SK-N-SH treated with all-trans-retinoic acid at 6 μM for 48 hours (cell line): ENCODE results near the gene BAIAP3.

Experiments used
- ATAC-seq: fragments of 200-7000 bp; cut with Tn5 transposase; 3 replicates; pipeline ENCODE4 v1.9.1; 2020; ENCODE audit warnings: mild to moderate bottlenecking, moderate library complexity
- ARNTL ChIP-seq: fragments of 450-650 bp; formaldehyde crosslinking; IDR thresholded peaks from 2 replicates; pipeline ENCODE4 v1.5.0; 2020; ENCODE audit warnings: low read depth, mild to moderate bottlenecking, moderate library complexity, borderline replicate concordance
- BACH2 ChIP-seq: fragments of 250-450 bp; sonication (Bioruptor Pico); IDR thresholded peaks from 2 replicates; pipeline ENCODE4 v1.9.0; 2021; ENCODE audit warnings: mild to moderate bottlenecking, borderline replicate concordance
- CREB5 ChIP-seq: fragments of 250-450 bp; sonication (Bioruptor Pico); IDR thresholded peaks from 2 replicates; pipeline ENCODE4 v1.5.1; 2020; ENCODE audit warnings: low read depth, mild to moderate bottlenecking, moderate library complexity
- CSDC2 ChIP-seq: fragments of 250-450 bp; sonication (Bioruptor Pico); IDR thresholded peaks from 2 replicates; pipeline ENCODE4 v1.5.0; 2020; ENCODE audit warnings: mild to moderate bottlenecking, moderate library complexity
- CSRNP3 ChIP-seq: fragments of 250-450 bp; sonication (Bioruptor Pico); IDR thresholded peaks from 2 replicates; pipeline ENCODE4 v1.5.1; 2021; ENCODE audit warnings: mild to moderate bottlenecking, moderate library complexity
- ESRRG ChIP-seq: fragments of 250-450 bp; sonication (Bioruptor Pico); IDR thresholded peaks from 2 replicates; pipeline ENCODE4 v1.6.1; 2021; ENCODE audit warnings: mild to moderate bottlenecking
- GLIS3 ChIP-seq: fragments of 250-450 bp; sonication (Bioruptor Pico); IDR thresholded peaks from 2 replicates; pipeline ENCODE4 v1.5.0; 2020; ENCODE audit warnings: mild to moderate bottlenecking, moderate library complexity
- OSR1 ChIP-seq: fragments of 250-450 bp; sonication (Bioruptor Pico); IDR thresholded peaks from 2 replicates; pipeline ENCODE4 v1.8.0; 2022; ENCODE audit warnings: moderate library complexity, mild to moderate bottlenecking, inconsistent platforms
- RARB ChIP-seq: fragments of 250-450 bp; sonication (Bioruptor Pico); IDR thresholded peaks from 2 replicates; pipeline ENCODE4 v1.8.0; 2021; ENCODE audit warnings: mild to moderate bottlenecking, moderate library complexity
- SNAI2 ChIP-seq: fragments of 250-450 bp; sonication (Bioruptor Pico); IDR thresholded peaks from 2 replicates; pipeline ENCODE4 v1.5.0; 2020; ENCODE audit warnings: mild to moderate bottlenecking, moderate library complexity
- TCF4 ChIP-seq: fragments of 250-450 bp; sonication (Bioruptor Pico); IDR thresholded peaks from 2 replicates; pipeline ENCODE4 v1.8.0; 2021; ENCODE audit warnings: mild to moderate bottlenecking, moderate library complexity, borderline replicate concordance
- TOX ChIP-seq: fragments of 250-450 bp; sonication (Bioruptor Pico); IDR thresholded peaks from 2 replicates; pipeline ENCODE4 v1.8.0; 2021; ENCODE audit warnings: mild to moderate bottlenecking, moderate library complexity, borderline replicate concordance
- ZC3H10 ChIP-seq: fragments of 250-450 bp; sonication (Bioruptor Pico); IDR thresholded peaks from 2 replicates; pipeline ENCODE4 v1.5.1; 2021; ENCODE audit warnings: mild to moderate bottlenecking, moderate library complexity
- ZFP3 ChIP-seq: fragments of 250-450 bp; sonication (Bioruptor Pico); IDR thresholded peaks from 2 replicates; pipeline ENCODE4 v1.5.0; 2020; ENCODE audit warnings: mild to moderate bottlenecking, moderate library complexity
- ZFP30 ChIP-seq: fragments of 450-650 bp; formaldehyde crosslinking; IDR thresholded peaks from 2 replicates; pipeline ENCODE4 v1.5.0; 2022; ENCODE audit warnings: mild to moderate bottlenecking, moderate library complexity
- ZNF565 ChIP-seq: fragments of 450-650 bp; formaldehyde crosslinking; conservative IDR thresholded peaks from 2 replicates; pipeline ENCODE4 v1.5.0; 2020; ENCODE audit warnings: low read depth, mild to moderate bottlenecking, moderate library complexity
- ZNF8 ChIP-seq: fragments of 450-650 bp; formaldehyde crosslinking; IDR thresholded peaks from 2 replicates; pipeline ENCODE4 v1.5.0; 2020; ENCODE audit warnings: mild to moderate bottlenecking, moderate library complexity
- TF ChIP-seq, protein P1 (sequence below): fragments of 250-450 bp; sonication (Bioruptor Pico); IDR thresholded peaks from 2 replicates; pipeline ENCODE4 v1.8.0; 2021; ENCODE audit warnings: low read depth, mild to moderate bottlenecking, moderate library complexity, borderline replicate concordance
- TF ChIP-seq, protein P2 (sequence below): fragments of 250-450 bp; sonication (Bioruptor Pico); IDR thresholded peaks from 2 replicates; pipeline ENCODE4 v1.8.0; 2020; ENCODE audit warnings: mild to moderate bottlenecking, moderate library complexity, borderline replicate concordance
- TF ChIP-seq, protein P3 (sequence below): fragments of 250-450 bp; sonication (Bioruptor Pico); IDR thresholded peaks from 2 replicates; pipeline ENCODE4 v1.5.0; 2020; ENCODE audit warnings: mild to moderate bottlenecking, moderate library complexity

Gene BAIAP3

GRCh38 chr16:1334739-1335138 is 1.3 kb downstream of the BAIAP3 start:
- no peak for ATAC-seq
- TF ChIP-seq ESRRG (CRISPR knock-in tag) (no peak), CREB5 (CRISPR knock-in tag) (no peak), RARB (no peak), BACH2 (CRISPR knock-in tag) (no peak), TOX (CRISPR knock-in tag) (no peak), GLIS3 (CRISPR knock-in tag) (no peak), ZNF8 (CRISPR knock-in tag) (no peak), TCF4 (CRISPR knock-in tag) (no peak)
- TF ChIP-seq, protein P1, sequence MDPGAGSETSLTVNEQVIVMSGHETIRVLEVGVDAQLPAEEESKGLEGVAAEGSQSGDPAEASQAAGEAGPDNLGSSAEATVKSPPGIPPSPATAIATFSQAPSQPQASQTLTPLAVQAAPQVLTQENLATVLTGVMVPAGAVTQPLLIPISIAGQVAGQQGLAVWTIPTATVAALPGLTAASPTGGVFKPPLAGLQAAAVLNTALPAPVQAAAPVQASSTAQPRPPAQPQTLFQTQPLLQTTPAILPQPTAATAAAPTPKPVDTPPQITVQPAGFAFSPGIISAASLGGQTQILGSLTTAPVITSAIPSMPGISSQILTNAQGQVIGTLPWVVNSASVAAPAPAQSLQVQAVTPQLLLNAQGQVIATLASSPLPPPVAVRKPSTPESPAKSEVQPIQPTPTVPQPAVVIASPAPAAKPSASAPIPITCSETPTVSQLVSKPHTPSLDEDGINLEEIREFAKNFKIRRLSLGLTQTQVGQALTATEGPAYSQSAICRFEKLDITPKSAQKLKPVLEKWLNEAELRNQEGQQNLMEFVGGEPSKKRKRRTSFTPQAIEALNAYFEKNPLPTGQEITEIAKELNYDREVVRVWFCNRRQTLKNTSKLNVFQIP: no peak

DNA sequence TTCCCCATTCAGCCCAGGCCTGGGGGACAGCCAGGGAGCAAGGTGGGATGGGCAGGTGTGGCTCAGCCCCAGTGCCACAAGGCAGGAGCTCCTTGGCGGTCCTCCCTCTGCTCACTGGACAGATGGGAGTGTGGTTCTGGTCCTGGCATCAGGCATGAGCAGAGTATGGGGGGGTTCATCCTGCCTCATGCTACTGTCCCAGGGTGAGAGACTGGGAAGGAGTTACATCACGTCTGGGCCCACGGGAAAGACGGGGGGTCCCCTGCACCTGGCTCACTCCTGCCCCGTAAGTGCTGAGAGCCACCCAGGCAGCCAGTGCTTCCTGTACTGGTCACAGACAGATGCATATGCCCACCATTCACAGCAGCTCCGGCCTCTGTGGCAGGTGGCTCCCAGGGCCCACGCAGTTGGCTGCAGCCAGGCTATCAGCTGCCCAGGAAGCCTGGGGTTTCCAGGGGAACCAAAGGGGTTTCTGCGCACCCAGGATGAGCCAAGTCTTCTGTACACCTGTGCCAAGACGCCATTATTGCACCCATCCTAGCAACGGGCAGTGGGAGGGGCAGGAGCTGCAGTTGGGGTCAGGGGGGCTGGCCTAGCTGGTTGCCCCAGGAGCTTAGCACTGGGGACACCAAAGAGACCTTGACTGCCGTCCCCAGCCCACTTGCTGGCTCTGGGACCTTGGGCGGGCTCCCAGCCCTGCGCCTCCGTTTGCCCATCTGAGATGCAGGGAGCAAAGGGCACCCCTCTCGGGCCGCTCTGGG is 1.9 kb downstream of the BAIAP3 start:
- peak; percentile 4; the same call in 1 of the 3 replicates for ATAC-seq

GRCh38 chr16:1335996-1336395 is 2.6 kb downstream of the BAIAP3 start:
- no peak for ATAC-seq
- TF ChIP-seq OSR1 (CRISPR knock-in tag): no peak
- no peak for TF ChIP-seq CSDC2 (CRISPR knock-in tag)
- TF ChIP-seq CREB5 (CRISPR knock-in tag): no peak
- TF ChIP-seq ARNTL: no peak
- TF ChIP-seq ESRRG (CRISPR knock-in tag): no peak
- no peak for TF ChIP-seq ZFP30
- TF ChIP-seq, protein P2, sequence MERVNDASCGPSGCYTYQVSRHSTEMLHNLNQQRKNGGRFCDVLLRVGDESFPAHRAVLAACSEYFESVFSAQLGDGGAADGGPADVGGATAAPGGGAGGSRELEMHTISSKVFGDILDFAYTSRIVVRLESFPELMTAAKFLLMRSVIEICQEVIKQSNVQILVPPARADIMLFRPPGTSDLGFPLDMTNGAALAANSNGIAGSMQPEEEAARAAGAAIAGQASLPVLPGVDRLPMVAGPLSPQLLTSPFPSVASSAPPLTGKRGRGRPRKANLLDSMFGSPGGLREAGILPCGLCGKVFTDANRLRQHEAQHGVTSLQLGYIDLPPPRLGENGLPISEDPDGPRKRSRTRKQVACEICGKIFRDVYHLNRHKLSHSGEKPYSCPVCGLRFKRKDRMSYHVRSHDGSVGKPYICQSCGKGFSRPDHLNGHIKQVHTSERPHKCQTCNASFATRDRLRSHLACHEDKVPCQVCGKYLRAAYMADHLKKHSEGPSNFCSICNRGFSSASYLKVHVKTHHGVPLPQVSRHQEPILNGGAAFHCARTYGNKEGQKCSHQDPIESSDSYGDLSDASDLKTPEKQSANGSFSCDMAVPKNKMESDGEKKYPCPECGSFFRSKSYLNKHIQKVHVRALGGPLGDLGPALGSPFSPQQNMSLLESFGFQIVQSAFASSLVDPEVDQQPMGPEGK (CRISPR knock-in tag): no peak

More for the DNA sequence above, 1.9 kb downstream of the BAIAP3 start:
- no peak for TF ChIP-seq TCF4 (CRISPR knock-in tag)
- TF ChIP-seq ZFP3 (CRISPR knock-in tag): no peak
- TF ChIP-seq, protein P3, sequence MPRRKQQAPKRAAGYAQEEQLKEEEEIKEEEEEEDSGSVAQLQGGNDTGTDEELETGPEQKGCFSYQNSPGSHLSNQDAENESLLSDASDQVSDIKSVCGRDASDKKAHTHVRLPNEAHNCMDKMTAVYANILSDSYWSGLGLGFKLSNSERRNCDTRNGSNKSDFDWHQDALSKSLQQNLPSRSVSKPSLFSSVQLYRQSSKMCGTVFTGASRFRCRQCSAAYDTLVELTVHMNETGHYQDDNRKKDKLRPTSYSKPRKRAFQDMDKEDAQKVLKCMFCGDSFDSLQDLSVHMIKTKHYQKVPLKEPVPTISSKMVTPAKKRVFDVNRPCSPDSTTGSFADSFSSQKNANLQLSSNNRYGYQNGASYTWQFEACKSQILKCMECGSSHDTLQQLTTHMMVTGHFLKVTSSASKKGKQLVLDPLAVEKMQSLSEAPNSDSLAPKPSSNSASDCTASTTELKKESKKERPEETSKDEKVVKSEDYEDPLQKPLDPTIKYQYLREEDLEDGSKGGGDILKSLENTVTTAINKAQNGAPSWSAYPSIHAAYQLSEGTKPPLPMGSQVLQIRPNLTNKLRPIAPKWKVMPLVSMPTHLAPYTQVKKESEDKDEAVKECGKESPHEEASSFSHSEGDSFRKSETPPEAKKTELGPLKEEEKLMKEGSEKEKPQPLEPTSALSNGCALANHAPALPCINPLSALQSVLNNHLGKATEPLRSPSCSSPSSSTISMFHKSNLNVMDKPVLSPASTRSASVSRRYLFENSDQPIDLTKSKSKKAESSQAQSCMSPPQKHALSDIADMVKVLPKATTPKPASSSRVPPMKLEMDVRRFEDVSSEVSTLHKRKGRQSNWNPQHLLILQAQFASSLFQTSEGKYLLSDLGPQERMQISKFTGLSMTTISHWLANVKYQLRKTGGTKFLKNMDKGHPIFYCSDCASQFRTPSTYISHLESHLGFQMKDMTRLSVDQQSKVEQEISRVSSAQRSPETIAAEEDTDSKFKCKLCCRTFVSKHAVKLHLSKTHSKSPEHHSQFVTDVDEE: no peak
- no peak for TF ChIP-seq ARNTL
- no peak for TF ChIP-seq ZNF565 (CRISPR knock-in tag)
- no peak for TF ChIP-seq GLIS3 (CRISPR knock-in tag)
- TF ChIP-seq BACH2 (CRISPR knock-in tag): no peak
- TF ChIP-seq ZC3H10 (CRISPR knock-in tag): no peak
- no peak for TF ChIP-seq SNAI2
- no peak for TF ChIP-seq OSR1 (CRISPR knock-in tag)
- no peak for TF ChIP-seq TOX (CRISPR knock-in tag)
- TF ChIP-seq, protein P2 (CRISPR knock-in tag): no peak
- TF ChIP-seq CSRNP3 (CRISPR knock-in tag): no peak
- TF ChIP-seq, all 23 proteins: peak for 0
